Mesodermal cell (in vitro differentiated cells): ENCODE measurements around the gene NFATC2IP. TPM values are rescaled to one million over a fixed set of nuclear protein-coding genes. Genes with fewer than 3 reads are reported as not detected.

Experiments used
- H3K27ac ChIP-seq: 2 replicates; pipeline ENCODE4 v1.7.0; 2013; ENCODE audit warnings: mild to moderate bottlenecking, low read depth, low read length, moderate library complexity; ENCODE audit not compliant: severe bottlenecking
- H3K36me3 ChIP-seq: 2 replicates; pipeline ENCODE4 v1.7.1; 2013; ENCODE audit warnings: mild to moderate bottlenecking, low read length, moderate library complexity; ENCODE audit not compliant: control insufficient read depth, insufficient read depth
- H3K4me1 ChIP-seq: one replicate; pipeline ENCODE4 v1.7.1; 2013; ENCODE audit warnings: mild to moderate bottlenecking, low read length; ENCODE audit not compliant: insufficient read depth, control insufficient read depth, poor library complexity, severe bottlenecking
- H3K4me3 ChIP-seq: 2 replicates; pipeline ENCODE4 v1.7.0; 2013; ENCODE audit warnings: low read length, control low read depth, mild to moderate bottlenecking; ENCODE audit not compliant: insufficient read depth, poor library complexity, severe bottlenecking; ENCODE audit errors: extremely low read depth
- H3K9me3 ChIP-seq: 2 replicates; pipeline ENCODE4 v1.7.1; 2013; ENCODE audit warnings: mild to moderate bottlenecking, low read length, moderate library complexity; ENCODE audit not compliant: control insufficient read depth
- WGBS, 2 experiments: methylation state at CpG; one replicate each; pipeline ENCODE4 v1.1.5; 2013; ENCODE audit warnings: missing lambda C conversion rate in 2 of 2; ENCODE audit not compliant: insufficient coverage in 2 of 2; 5-methylcytosine and 5-hydroxymethylcytosine counted together
- polyA plus RNA-seq, 2 experiments: library from polyadenylated mRNA; stranded (reverse); fragments of 50-300 nt; gene quantifications; one replicate each; pipeline ENCODE4 v1.2.3, GENCODE V29; 2013

The NFATC2IP gene
- polyA plus RNA-seq (2013, experiment 1 of 2): 32.0 TPM
- 29.9 TPM for polyA plus RNA-seq (2013, experiment 2 of 2)

DNA sequence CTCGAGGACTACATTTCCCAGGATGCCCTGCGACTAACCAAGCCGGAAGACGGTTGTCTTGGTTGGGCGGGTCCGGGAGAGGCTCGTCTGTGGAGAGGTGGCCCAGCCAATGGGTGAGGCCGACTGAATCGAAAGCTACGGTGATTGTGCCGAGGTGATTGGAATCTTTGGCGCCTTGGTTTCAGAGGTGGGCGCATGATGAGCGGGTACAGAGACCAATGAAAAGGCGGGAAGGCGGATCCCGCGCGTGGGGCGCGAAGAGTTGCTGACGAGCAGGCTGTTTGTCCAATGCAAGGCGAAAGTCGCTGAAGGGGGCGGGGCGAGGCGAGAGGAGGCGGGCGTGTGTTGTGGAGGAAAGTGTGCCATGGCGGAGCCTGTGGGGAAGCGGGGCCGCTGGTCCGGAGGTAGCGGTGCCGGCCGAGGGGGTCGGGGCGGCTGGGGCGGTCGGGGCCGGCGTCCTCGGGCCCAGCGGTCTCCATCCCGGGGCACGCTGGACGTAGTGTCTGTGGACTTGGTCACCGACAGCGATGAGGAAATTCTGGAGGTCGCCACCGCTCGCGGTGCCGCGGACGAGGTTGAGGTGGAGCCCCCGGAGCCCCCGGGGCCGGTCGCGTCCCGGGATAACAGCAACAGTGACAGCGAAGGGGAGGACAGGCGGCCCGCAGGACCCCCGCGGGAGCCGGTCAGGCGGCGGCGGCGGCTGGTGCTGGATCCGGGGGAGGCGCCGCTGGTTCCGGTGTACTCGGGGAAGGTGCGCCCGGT lies at the start of gene NFATC2IP:
TSS of gene NFATC2IP (plus strand) at position 290 of the 762 bp plus-strand sequence. CDS start at position 365, 75 bp downstream.
- H3K9me3 ChIP-seq: no peaks in the 10 kb centered on the region
- 1% methylated on average over 60 to 71 of the region's 79 CpGs for WGBS, 2 experiments
- H3K27ac ChIP-seq: peak within 1 kb of the TSS; percentile 67
- H3K4me1 ChIP-seq: no peaks in the 10 kb centered on the region
- H3K36me3 ChIP-seq: peaks cover 39% of the 10 kb centered on the region
- H3K4me3 ChIP-seq: peak within 1 kb of the TSS; percentile 96

DNA sequence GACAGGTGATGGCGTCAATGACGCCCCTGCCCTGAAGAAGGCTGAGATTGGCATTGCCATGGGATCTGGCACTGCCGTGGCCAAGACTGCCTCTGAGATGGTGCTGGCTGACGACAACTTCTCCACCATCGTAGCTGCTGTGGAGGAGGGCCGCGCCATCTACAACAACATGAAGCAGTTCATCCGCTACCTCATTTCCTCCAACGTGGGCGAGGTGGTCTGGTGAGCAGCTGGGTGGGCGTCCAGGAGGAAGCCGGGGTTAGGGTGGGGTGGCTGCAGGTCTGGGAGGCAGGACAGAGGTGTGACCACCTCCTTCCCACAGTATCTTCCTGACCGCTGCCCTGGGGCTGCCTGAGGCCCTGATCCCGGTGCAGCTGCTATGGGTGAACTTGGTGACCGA lies 48.9 kb upstream of the NFATC2IP start:
- Histone ChIP-seq H3K4me1 (peaks cover 4% of the 10 kb centered on the region), H3K9me3 (no peaks in the 10 kb centered on the region), H3K4me3 (no peak overlapping the region), H3K36me3 (no peaks in the 10 kb centered on the region), H3K27ac (no peak overlapping the region)
- 88 to 94% methylated on average over 5 to 8 of the region's 15 CpGs for WGBS, 2 experiments

DNA sequence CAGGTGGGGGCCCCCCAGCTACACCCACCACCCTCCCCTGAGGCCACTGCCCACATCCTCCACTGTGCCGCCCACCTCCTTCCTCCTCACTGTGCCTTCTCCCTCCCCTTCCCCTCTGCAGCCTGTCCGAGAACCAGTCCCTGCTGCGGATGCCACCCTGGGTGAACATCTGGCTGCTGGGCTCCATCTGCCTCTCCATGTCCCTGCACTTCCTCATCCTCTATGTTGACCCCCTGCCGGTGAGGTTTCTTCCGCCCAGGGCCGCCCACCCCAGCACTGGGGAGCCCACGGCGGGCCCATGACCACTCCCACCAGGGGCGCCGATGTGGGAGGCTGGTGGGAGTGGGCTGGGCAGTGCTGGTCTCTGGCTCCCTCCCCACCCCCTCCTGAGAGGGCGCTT lies 47.8 kb upstream of the NFATC2IP start:
- Histone ChIP-seq H3K4me3 (no peak overlapping the region), H3K9me3 (no peaks in the 10 kb centered on the region), H3K36me3 (no peaks in the 10 kb centered on the region), H3K4me1 (peaks cover 3% of the 10 kb centered on the region), H3K27ac (no peak overlapping the region)
- WGBS, 2 experiments: 79 to 92% methylated on average over 3 to 4 of the region's 11 CpGs

DNA sequence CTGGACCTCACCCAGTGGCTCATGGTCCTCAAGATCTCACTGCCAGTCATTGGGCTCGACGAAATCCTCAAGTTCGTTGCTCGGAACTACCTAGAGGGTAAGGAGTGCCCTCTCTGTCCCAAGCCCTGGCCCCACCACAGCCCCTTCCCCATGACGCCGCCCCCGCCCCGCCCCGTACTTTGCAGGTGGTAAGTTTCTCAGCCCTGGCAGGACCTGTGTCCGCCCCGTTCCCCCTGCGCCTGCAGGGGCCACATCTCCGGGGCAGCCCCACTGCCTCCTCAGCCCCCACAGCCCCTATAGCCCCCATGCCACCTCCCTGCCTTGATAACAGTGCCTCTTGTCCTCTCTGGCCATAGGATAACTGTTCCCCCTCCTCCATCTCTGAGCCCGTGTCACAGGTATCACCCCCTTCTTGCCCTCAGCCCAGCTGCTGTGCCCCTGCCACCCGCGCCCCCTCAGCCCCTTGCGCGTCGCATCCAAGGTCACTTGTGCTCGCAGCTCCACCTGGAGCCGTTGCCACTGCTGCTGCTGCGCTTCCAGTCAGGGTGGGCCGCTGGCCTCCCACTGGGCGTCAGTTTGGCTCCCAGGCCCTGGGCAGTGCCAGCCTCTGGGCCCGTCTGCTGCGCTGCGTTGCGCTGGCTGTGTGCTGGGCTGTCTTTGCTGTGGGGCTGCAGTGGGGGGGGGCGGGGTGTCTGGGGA lies 47.2 kb upstream of the NFATC2IP start:
- H3K27ac ChIP-seq: no peak overlapping the region
- no peaks in the 10 kb centered on the region for H3K9me3 ChIP-seq
- WGBS, 2 experiments: 94 to 96% methylated on average over 16 to 24 of the region's 29 CpGs
- H3K36me3 ChIP-seq: peaks cover 6% of the 10 kb centered on the region
- no peak overlapping the region for H3K4me3 ChIP-seq
- no peaks in the 10 kb centered on the region for H3K4me1 ChIP-seq

DNA sequence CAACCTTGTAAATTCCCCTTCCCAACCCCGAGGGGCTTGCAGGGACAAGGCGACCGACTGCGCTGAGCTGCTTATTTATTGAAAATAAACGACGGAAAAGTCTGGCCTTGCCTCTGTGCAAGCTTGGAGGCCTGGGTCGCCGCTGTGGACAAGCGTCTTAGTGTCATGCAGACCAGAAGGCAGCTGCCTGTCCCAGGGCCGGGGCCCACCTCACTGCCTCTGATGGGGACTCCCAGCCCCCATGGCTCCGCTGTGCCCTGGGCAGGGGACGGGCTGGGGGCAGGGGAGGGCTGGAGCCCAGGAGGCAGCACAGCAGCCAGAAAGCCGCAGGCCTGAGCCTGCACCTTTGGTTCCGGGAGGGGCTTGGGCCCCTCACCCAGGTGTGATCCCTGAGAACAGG lies 46.4 kb upstream of the NFATC2IP start:
- Histone ChIP-seq H3K36me3 (peaks cover 6% of the 10 kb centered on the region), H3K27ac (no peak overlapping the region), H3K4me3 (no peak overlapping the region), H3K9me3 (no peaks in the 10 kb centered on the region), H3K4me1 (no peaks in the 10 kb centered on the region)
- whole genome bisulfite sequencing, 2 experiments: 94 to 99% methylated on average over 13 to 14 of the region's 14 CpGs

DNA sequence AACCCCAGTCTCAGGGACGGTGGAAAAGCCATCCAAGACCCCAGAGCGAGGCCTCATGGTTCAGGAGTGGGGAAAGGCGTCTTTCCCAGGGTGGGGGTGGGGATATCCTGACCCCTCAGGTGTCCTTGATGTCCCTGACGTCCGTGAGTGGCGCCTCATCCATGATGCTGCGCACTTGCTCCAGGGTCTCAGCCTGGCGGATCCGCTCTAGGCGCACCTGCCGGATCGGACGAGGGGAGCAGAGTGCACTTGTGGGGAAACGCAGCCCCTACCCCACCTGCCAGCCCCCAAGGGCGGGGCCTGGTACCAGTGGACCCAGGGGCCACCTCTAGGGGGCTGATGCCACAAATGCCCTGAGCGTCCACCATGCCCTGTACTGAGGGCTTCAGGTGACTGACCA lies 45.9 kb upstream of the NFATC2IP start:
- Histone ChIP-seq H3K4me3 (no peak overlapping the region), H3K27ac (no peak overlapping the region), H3K9me3 (no peaks in the 10 kb centered on the region), H3K36me3 (peaks cover 6% of the 10 kb centered on the region), H3K4me1 (no peaks in the 10 kb centered on the region)
- 94 to 98% methylated on average over 12 to 15 of the region's 16 CpGs for WGBS, 2 experiments

DNA sequence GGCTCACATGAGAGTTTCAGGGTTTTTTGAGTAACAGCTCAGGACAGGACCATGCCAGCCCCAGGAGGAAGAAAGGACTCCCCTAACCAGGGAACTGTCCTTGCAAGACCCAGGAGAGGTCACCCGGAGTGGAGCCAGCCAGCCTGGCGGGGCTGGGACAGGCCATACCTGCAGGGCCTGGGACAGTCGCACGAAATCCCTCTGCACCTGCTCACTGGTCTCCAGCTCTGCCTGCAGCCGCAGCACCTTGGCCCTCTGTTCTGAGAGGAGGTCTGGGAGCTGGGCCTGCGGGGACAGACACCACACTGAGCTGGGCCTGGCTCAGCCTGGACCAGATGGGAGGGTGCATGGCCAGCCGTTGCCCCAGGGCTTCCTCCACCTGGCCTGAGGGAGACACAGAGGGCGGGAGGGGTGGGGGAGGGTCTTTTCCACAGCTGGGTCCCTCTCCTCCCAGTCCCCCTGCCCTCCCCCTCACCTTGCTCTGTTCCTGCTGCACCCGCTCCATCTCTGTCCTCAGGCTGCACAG lies 45.4 kb upstream of the NFATC2IP start:
- WGBS, 2 experiments: 74 to 94% methylated on average over 3 to 5 of the region's 9 CpGs
- H3K4me3 ChIP-seq: no peak overlapping the region
- H3K4me1 ChIP-seq: no peaks in the 10 kb centered on the region
- no peaks in the 10 kb centered on the region for H3K9me3 ChIP-seq
- no peak overlapping the region for H3K27ac ChIP-seq
- peaks cover 8% of the 10 kb centered on the region for H3K36me3 ChIP-seq

DNA sequence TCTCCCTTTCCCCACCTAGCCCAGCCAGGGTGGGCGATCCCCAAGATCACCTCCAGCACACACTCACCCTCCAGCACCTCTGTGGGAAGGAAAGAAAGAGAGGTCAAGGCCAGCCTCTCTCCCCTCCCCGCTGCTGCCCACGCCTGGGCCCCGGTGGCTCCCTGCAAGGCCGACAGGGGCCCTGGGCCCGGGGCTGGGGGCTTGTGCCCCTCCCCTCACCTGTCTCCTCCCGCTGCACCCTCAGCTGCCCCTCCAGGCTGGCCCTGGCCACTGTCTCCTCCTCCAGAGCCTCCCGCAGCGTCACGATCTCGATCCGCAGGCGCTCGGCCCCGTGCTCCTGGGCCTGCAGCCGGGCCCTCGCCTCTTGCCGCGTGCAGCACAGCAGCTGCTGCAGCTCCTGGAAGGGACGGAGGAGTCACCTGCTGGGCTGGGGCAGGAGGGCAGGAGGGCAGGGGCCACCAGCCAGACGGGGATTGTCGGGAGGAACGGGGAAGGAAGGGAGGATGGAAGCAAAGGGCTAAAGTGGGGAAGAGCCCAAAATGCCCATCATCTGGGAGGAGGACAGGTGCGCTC lies 44.9 kb upstream of the NFATC2IP start:
- no peak overlapping the region for H3K27ac ChIP-seq
- no peaks in the 10 kb centered on the region for H3K4me1 ChIP-seq
- peaks cover 13% of the 10 kb centered on the region for H3K36me3 ChIP-seq
- H3K4me3 ChIP-seq: no peak overlapping the region
- H3K9me3 ChIP-seq: no peaks in the 10 kb centered on the region
- WGBS, 2 experiments: 85 to 88% methylated on average over 19 to 23 of the region's 24 CpGs

DNA sequence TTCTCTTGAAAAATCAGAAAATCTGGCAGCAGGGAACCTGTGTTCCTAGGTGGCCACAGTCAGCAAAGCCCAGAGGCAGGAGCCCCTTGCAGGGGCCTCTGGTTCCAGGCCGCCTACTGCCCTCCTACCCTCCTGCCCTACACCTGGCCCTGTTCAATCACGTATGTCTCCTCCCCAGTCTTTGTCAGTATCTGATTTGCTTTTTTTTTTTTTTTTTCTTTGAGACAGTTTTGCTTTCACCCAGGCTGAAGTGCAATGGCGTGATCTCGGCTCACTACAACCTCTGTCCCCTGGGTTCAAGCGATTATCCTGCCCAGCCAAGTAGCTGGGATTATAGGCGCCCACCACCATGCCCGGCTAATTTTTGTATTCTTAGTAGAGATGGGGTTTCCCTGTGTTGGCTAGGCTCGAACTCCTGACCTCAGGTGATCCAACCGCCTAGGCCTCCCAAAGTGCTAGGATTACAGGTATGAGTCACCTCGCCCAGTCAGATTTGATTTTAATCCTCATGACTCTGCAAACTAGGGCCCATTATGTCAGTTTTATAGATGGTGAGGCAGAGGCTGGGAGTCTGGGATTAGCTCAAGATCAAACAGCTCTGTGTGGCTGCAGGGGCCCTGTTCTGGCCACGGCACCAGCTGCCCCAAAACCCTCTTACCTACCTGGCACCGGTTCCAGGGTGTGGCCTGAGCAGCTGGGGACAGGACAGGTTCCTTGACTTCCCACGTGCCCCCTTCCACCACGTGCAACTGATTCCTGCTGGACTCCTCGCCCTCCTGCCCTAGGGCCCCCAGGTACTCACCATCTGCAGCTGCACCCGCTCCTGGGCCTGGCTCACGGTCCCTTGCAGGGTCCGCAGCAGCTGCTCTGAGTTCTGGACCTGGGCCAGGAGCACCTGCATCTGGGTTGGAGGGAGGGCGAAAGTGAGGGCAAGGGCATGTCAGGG lies 40.4 kb upstream of the NFATC2IP start:
- 93 to 97% methylated on average over 15 to 16 of the region's 19 CpGs for WGBS, 2 experiments
- Histone ChIP-seq H3K27ac (no peak overlapping the region), H3K36me3 (peaks cover 21% of the 10 kb centered on the region), H3K4me3 (no peak overlapping the region), H3K9me3 (no peaks in the 10 kb centered on the region), H3K4me1 (no peaks in the 10 kb centered on the region)

DNA sequence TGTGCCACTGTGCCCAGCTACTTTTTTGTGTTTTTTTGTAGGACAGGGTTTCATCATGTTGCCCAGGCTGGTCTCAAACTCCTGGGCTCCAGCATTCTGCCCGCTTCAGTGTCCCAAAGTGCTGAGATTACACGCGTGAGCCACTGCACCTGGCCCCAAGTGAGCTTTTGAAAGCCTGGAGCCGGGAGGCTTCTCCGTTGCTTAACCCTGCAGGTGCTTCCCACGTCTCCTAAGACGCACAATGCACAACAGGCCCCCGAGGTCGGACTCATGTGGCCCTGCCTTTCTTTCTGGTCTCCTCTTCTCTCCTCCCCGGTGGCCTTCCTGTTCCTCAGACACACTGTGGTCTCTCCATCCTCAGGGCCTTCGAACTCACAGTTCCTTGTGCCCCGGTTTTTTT lies 38.2 kb upstream of the NFATC2IP start:
- no peaks in the 10 kb centered on the region for H3K4me1 ChIP-seq
- H3K36me3 ChIP-seq: peaks cover 35% of the 10 kb centered on the region
- H3K4me3 ChIP-seq: no peak overlapping the region
- WGBS, 2 experiments: 89 to 96% methylated on average over 12 of the region's 12 CpGs
- H3K27ac ChIP-seq: no peak overlapping the region
- no peaks in the 10 kb centered on the region for H3K9me3 ChIP-seq
